Fibroblast of lung (primary cell): Measurements from ENCODE around the gene KCNG2. TPM values are rescaled to one million over a fixed set of nuclear protein-coding genes. Genes with fewer than 3 reads are reported as not detected.

Experiments used
- DNase-seq, 2 donors: peaks; one replicate each; pipeline versions ENCODE4 v3.0.0 to v3.0.0-alpha.2; 2010; ENCODE audit warnings: low read depth in 2 of 2
- H2AFZ ChIP-seq: 2 replicates; pipeline ENCODE4 v1.5.1; 2012; ENCODE audit warnings: low read length, control low read depth, inconsistent platforms
- H3K27ac ChIP-seq: 2 replicates; pipeline ENCODE4 v1.5.1; 2011; ENCODE audit warnings: low read length, control low read depth; ENCODE audit not compliant: insufficient read depth
- H3K27me3 ChIP-seq: 2 replicates; pipeline ENCODE4 v1.5.1; 2011; ENCODE audit warnings: mild to moderate bottlenecking, low read length; ENCODE audit not compliant: control insufficient read depth, insufficient read depth
- H3K36me3 ChIP-seq: 2 replicates; pipeline ENCODE4 v1.5.1; 2011; ENCODE audit warnings: low read length; ENCODE audit not compliant: control insufficient read depth, insufficient read depth
- H3K4me1 ChIP-seq: 2 replicates; pipeline ENCODE4 v1.5.1; 2011; ENCODE audit warnings: low read length; ENCODE audit not compliant: control insufficient read depth, insufficient read depth; ENCODE audit errors: extremely low read depth
- H3K4me2 ChIP-seq: 2 replicates; pipeline ENCODE4 v1.5.1; 2011; ENCODE audit warnings: low read length, control low read depth; ENCODE audit not compliant: insufficient read depth; ENCODE audit errors: extremely low read depth
- H3K4me3 ChIP-seq, 4 experiments: fragments of 200-600 bp in 1 of 4; sonication (generic) in 1 of 4; replicated peaks in 1 of 4; 2 replicates each; pipeline ENCODE4 v1.5.1; 2011 to 2016; ENCODE audit warnings: low read length in 4 of 4, low read depth in 3 of 4, mild to moderate bottlenecking in 3 of 4, control low read depth in 2 of 4, inconsistent platforms in 1 of 4, mixed read lengths in 1 of 4; ENCODE audit not compliant: insufficient read depth in 1 of 4; ENCODE audit errors: control extremely low read depth in 1 of 4
- H3K79me2 ChIP-seq: 2 replicates; pipeline ENCODE4 v1.5.1; 2012; ENCODE audit warnings: mild to moderate bottlenecking, low read length, inconsistent platforms; ENCODE audit not compliant: control insufficient read depth, insufficient read depth
- H3K9ac ChIP-seq: 2 replicates; pipeline ENCODE4 v1.5.1; 2011; ENCODE audit warnings: mild to moderate bottlenecking, low read length, control low read depth; ENCODE audit not compliant: insufficient read depth
- H3K9me3 ChIP-seq: 2 replicates; pipeline ENCODE4 v1.5.1; 2012; ENCODE audit warnings: low read depth, low read length; ENCODE audit not compliant: control insufficient read depth, insufficient read depth
- H4K20me1 ChIP-seq: 2 replicates; pipeline ENCODE4 v1.5.1; 2011; ENCODE audit warnings: low read length; ENCODE audit not compliant: control insufficient read depth, insufficient read depth; ENCODE audit errors: extremely low read depth
- CTCF ChIP-seq, 2 donors: IDR thresholded peaks in 1 of 2; conservative IDR thresholded peaks in 1 of 2; 1 replicate in 1 of 2; 2 replicates in 1 of 2; pipeline ENCODE4 v1.5.1; 2011 to 2012; ENCODE audit warnings: low read length in 2 of 2, control low read depth in 1 of 2, inconsistent platforms in 1 of 2, low read depth in 1 of 2, mild to moderate bottlenecking in 1 of 2
- EZH2 ChIP-seq: IDR thresholded peaks from 2 replicates; pipeline ENCODE4 v1.5.1; 2012; ENCODE audit warnings: low read length, control low read depth, mild to moderate bottlenecking; ENCODE audit errors: missing control alignments
- polyA plus RNA-seq, 2 donors: library from polyadenylated mRNA; depleted of rRNA in 1 of 2; stranded (reverse) in 1 of 2; unstranded in 1 of 2; fragments of >200 nt; gene quantifications; 2 replicates each; pipeline ENCODE4 v1.2.1, GENCODE V29; 2011 to 2012; ENCODE audit warnings: missing spikeins in 1 of 2
- total RNA-seq: library from RNA; depleted of rRNA; stranded (reverse); fragments of >200 nt; gene quantifications from 2 replicates; pipeline ENCODE4 v1.2.1, GENCODE V29; 2014

Gene KCNG2
- total and polyA plus RNA-seq, 2 donors (not counting 1 experiment from before 2014, with no cell fraction given), result 0.42 to 10.1 TPM

GRCh38 chr18:79941473-79942119 is 143.9 kb downstream of the KCNG2 start:
- H3K27ac ChIP-seq, result no peak overlapping the region
- DNase-seq, result no peak
- H3K27me3 ChIP-seq, result no peaks in the 10 kb centered on the region
- H3K9me3 ChIP-seq, result no peaks in the 10 kb centered on the region
- no peak for TF ChIP-seq EZH2
- TF ChIP-seq CTCF (conservative IDR thresholded peaks at IDR 0.05 in 1 of 2, IDR thresholded peaks at IDR 0.05 in 1 of 2; ENCODE audit: low read depth in 1 of 2, low read length in 2 of 2), result no peak
- H3K36me3 ChIP-seq, result peaks cover 2% of the 10 kb centered on the region
- no peak overlapping the region for H2AFZ ChIP-seq
- peaks cover 29% of the 10 kb centered on the region for H3K79me2 ChIP-seq
- no peak overlapping the region for H3K4me2 ChIP-seq
- no peak overlapping the region for H3K9ac ChIP-seq
- no peaks in the 10 kb centered on the region for H3K4me1 ChIP-seq
- no peak overlapping the region for H3K4me3 ChIP-seq
- H4K20me1 ChIP-seq, result no peaks in the 10 kb centered on the region

GRCh38 chr18:79942211-79942610 is 144.5 kb downstream of the KCNG2 start:
- Histone ChIP-seq H3K27ac (no peak overlapping the region), H3K9me3 (no peaks in the 10 kb centered on the region), H4K20me1 (no peaks in the 10 kb centered on the region), H3K79me2 (peaks cover 30% of the 10 kb centered on the region), H3K4me1 (no peaks in the 10 kb centered on the region), H3K4me3 (no peak overlapping the region), H3K36me3 (peaks cover 2% of the 10 kb centered on the region), H3K4me2 (no peak overlapping the region), H3K27me3 (no peaks in the 10 kb centered on the region), H3K9ac (no peak overlapping the region), H2AFZ (no peak overlapping the region)
- DNase-seq, result no peak
- TF ChIP-seq CTCF (conservative IDR thresholded peaks at IDR 0.05 in 1 of 2, IDR thresholded peaks at IDR 0.05 in 1 of 2; ENCODE audit: low read depth in 1 of 2, low read length in 2 of 2) (no peak), EZH2 (no peak)

- no peaks in the 10 kb centered on the region for H4K20me1 ChIP-seq
- peaks cover 29% of the 10 kb centered on the region for H3K79me2 ChIP-seq
- no peak overlapping the region for H3K4me3 ChIP-seq
Observed at GRCh38 chr18:79942786-79943607, 145.3 kb downstream of the KCNG2 start.

More at GRCh38 chr18:79942786-79943607, 145.3 kb downstream of the KCNG2 start:
- Histone ChIP-seq H3K9ac (no peak overlapping the region), H3K4me1 (no peaks in the 10 kb centered on the region), H2AFZ (no peak overlapping the region), H3K4me2 (no peak overlapping the region), H3K9me3 (no peaks in the 10 kb centered on the region), H3K36me3 (peaks cover 2% of the 10 kb centered on the region), H3K27me3 (no peaks in the 10 kb centered on the region), H3K27ac (no peak overlapping the region)
- TF ChIP-seq EZH2 (no peak), CTCF (conservative IDR thresholded peaks at IDR 0.05 in 1 of 2, IDR thresholded peaks at IDR 0.05 in 1 of 2; ENCODE audit: low read depth in 1 of 2, low read length in 2 of 2) (no peak)
- no peak for DNase-seq
